Erythroblast (primary cell): Measurements from ENCODE around the gene CD44.
"Not testable (repeated sequence)": the region's sequence is repeated elsewhere in the genome, so short reads cannot be mapped to it uniquely, and the experiment has no call there.

Experiments
- GATA1 ChIP-seq: IDR thresholded peaks from 2 replicates; pipeline ENCODE4 v1.6.1; 2011; ENCODE audit warnings: low read depth, mild to moderate bottlenecking, control low read depth, low read length, moderate library complexity
- POLR2A ChIP-seq: IDR thresholded peaks from 2 replicates; pipeline ENCODE4 v1.6.1; 2011; ENCODE audit warnings: mild to moderate bottlenecking, low read length

DNA sequence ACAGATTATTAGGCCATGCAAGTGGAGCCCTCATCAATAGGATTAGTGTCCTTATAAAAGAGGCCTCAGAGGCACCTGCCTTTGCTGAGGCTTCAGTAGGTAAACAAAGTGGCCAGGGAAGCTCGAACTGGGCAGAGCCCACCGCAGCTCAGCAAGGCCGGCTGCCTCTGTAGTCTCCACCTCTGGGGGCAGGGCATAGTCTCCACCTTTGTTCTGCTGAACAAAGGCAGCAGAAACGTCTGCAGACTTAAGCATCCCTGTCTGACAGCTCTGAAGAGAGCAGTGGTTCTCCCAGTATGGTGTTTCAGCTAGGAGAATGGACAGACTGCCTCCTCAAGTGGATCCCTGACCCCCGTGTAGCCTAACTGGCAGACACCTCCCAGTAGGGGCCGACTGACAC, 48.0 kb upstream of the CD44 start:
- TF ChIP-seq POLR2A, GATA1: not testable (repeated sequence)
